Neural progenitor cell (in vitro differentiated cells): ENCODE data around the gene BAG1. TPM values are rescaled to one million over a fixed set of nuclear protein-coding genes. Genes with fewer than 3 reads are reported as not detected.

Source experiments
- DNase-seq: peaks from one replicate; pipeline ENCODE4 v3.0.0-alpha.2; 2016; ENCODE audit warnings: low spot score
- H2AFZ ChIP-seq: fragments of 200-600 bp; sonication (generic); replicated peaks from 2 replicates; pipeline ENCODE4 v1.6.1; 2016; ENCODE audit warnings: antibody characterized with exemption
- H3F3A ChIP-seq: fragments of 200-600 bp; sonication (generic); 2 replicates; pipeline ENCODE4 v1.6.1; 2016; ENCODE audit warnings: antibody characterized with exemption, low read depth
- H3K27ac ChIP-seq: fragments of 200-600 bp; sonication (generic); 2 replicates; pipeline ENCODE4 v1.5.1; 2016; ENCODE audit warnings: mild to moderate bottlenecking
- H3K27me3 ChIP-seq: fragments of 200-600 bp; sonication (generic); 2 replicates; pipeline ENCODE4 v1.6.1; 2016; ENCODE audit warnings: mild to moderate bottlenecking, moderate library complexity
- H3K36me3 ChIP-seq: fragments of 200-600 bp; sonication (generic); 2 replicates; pipeline ENCODE4 v1.5.1; 2016
- H3K4me1 ChIP-seq: fragments of 200-600 bp; sonication (generic); 2 replicates; pipeline ENCODE4 v1.6.1; 2016; ENCODE audit warnings: mixed run types
- H3K4me2 ChIP-seq: fragments of 200-600 bp; sonication (generic); 2 replicates; pipeline ENCODE4 v1.6.1; 2016
- H3K4me3 ChIP-seq: fragments of 200-600 bp; sonication (generic); 2 replicates; pipeline ENCODE4 v1.5.1; 2016
- H3K79me2 ChIP-seq: fragments of 200-600 bp; sonication (generic); 2 replicates; pipeline ENCODE4 v1.6.1; 2016; ENCODE audit warnings: low read depth
- H3K9ac ChIP-seq: fragments of 200-600 bp; sonication (generic); 2 replicates; pipeline ENCODE4 v1.6.1; 2016
- H3K9me3 ChIP-seq: fragments of 200-600 bp; sonication (generic); 2 replicates; pipeline ENCODE4 v1.5.1; 2016; ENCODE audit warnings: low read depth
- H4K20me1 ChIP-seq: fragments of 200-600 bp; sonication (generic); 2 replicates; pipeline ENCODE4 v1.6.1; 2016; ENCODE audit warnings: low read depth
- H3K27ac Mint-ChIP-seq: 3 replicates; pipeline ENCODE4 v1.8.0; 2021; ENCODE audit warnings: mixed read lengths
- H3K27me3 Mint-ChIP-seq: 2 replicates; pipeline ENCODE4 v1.8.0; 2022; ENCODE audit warnings: low read depth, mild to moderate bottlenecking, inconsistent platforms, moderate library complexity, mixed read lengths; ENCODE audit not compliant: insufficient read depth
- H3K36me3 Mint-ChIP-seq: 3 replicates; pipeline ENCODE4 v1.8.0; 2021; ENCODE audit warnings: mixed read lengths
- H3K4me1 Mint-ChIP-seq: 3 replicates; pipeline ENCODE4 v1.8.0; 2021; ENCODE audit warnings: mixed read lengths
- H3K4me3 Mint-ChIP-seq: 3 replicates; pipeline ENCODE4 v1.8.0; 2021; ENCODE audit warnings: mild to moderate bottlenecking, moderate library complexity, mixed read lengths
- H3K9me3 Mint-ChIP-seq: 3 replicates; pipeline ENCODE4 v1.8.0; 2020; ENCODE audit warnings: mixed read lengths
- CTCF ChIP-seq: fragments of 200-600 bp; sonication (generic); IDR thresholded peaks from 2 replicates; pipeline ENCODE4 v1.5.1; 2017; ENCODE audit warnings: antibody characterized with exemption, mild to moderate bottlenecking
- EZH2 ChIP-seq: fragments of 200-600 bp; sonication (generic); IDR thresholded peaks from 2 replicates; pipeline ENCODE4 v1.6.1; 2017; ENCODE audit warnings: antibody characterized with exemption, mild to moderate bottlenecking, moderate library complexity
- EZH2phosphoT487 ChIP-seq: fragments of 200-600 bp; sonication (generic); IDR thresholded peaks from 2 replicates; pipeline ENCODE4 v1.6.1; 2017; ENCODE audit warnings: antibody characterized with exemption
- total RNA-seq: library from RNA; depleted of rRNA; stranded (reverse); fragments of >200 nt; gene quantifications from 2 replicates; pipeline ENCODE4 v1.2.3, GENCODE V29; 2015; ENCODE audit warnings: low replicate concordance

The BAG1 gene
- total RNA-seq, 1 donor from 2014 or later, result 44.3 TPM

GRCh38 chr9:33225319-33226147 lies 39.0 kb downstream of the BAG1 start:
- Histone ChIP-seq H3K27ac (no peak overlapping the region), H3K79me2 (no peaks in the 10 kb centered on the region), H3K4me1 (no peaks in the 10 kb centered on the region), H2AFZ (no peak overlapping the region), H3K9ac (no peak overlapping the region), H3K36me3 (no peaks in the 10 kb centered on the region), H3K27me3 (no peaks in the 10 kb centered on the region), H3K9me3 (no peaks in the 10 kb centered on the region), H3K4me2 (no peak overlapping the region), H3F3A (no peaks in the 10 kb centered on the region), H3K4me3 (no peak overlapping the region), H4K20me1 (no peaks in the 10 kb centered on the region)
- Mint-ChIP-seq H3K9me3 (no peaks in the 10 kb centered on the region), H3K27ac (no peak overlapping the region), H3K4me3 (no peak overlapping the region), H3K36me3 (no peaks in the 10 kb centered on the region), H3K4me1 (no peaks in the 10 kb centered on the region), H3K27me3 (peaks cover 5% of the 10 kb centered on the region)
- no peak for TF ChIP-seq EZH2
- TF ChIP-seq EZH2phosphoT487, result no peak
- TF ChIP-seq CTCF, result peak; percentile 89
- DNase-seq, result peak; percentile 55

- Histone ChIP-seq H3K4me1 (no peaks in the 10 kb centered on the region), H3K9ac (no peak overlapping the region), H3K27ac (no peak overlapping the region), H3F3A (no peaks in the 10 kb centered on the region), H2AFZ (peak overlapping the region; percentile 69), H3K27me3 (no peaks in the 10 kb centered on the region), H3K4me2 (no peak overlapping the region), H4K20me1 (no peaks in the 10 kb centered on the region), H3K79me2 (no peaks in the 10 kb centered on the region), H3K4me3 (no peak overlapping the region), H3K36me3 (no peaks in the 10 kb centered on the region), H3K9me3 (no peaks in the 10 kb centered on the region)
- H3K9me3 Mint-ChIP-seq, result no peaks in the 10 kb centered on the region
- H3K27ac Mint-ChIP-seq, result no peak overlapping the region
- DNase-seq, result no peak
- TF ChIP-seq CTCF (peak; percentile 9), EZH2 (no peak)
- H3K4me1 Mint-ChIP-seq, result no peaks in the 10 kb centered on the region
- peaks cover 5% of the 10 kb centered on the region for H3K27me3 Mint-ChIP-seq
- H3K36me3 Mint-ChIP-seq, result no peaks in the 10 kb centered on the region
- no peak overlapping the region for H3K4me3 Mint-ChIP-seq
These were observed 40.8 kb downstream of the BAG1 start for GRCh38 chr9:33223696-33224095.

DNA sequence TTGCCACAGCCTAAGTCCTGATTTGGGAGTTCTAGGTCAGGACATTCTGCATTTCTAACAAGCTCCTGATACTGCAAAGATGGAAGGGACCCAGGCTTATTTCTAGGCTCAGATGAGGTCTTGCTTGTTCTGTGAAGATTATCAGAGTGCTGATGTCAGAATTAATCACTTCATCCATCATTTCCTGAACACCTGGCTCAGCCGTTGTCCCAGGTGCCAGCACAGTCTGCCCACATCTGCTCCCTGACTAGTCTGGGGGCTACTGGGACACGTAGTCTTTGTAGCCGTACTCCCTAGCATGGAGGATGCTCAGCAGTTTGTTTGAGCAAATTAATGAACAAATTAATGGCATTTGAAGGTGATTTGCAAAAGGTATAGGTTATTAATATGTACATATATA lies 42.5 kb downstream of the BAG1 start:
- H3K27ac ChIP-seq, result no peak overlapping the region
- no peak for DNase-seq
- H3K9ac ChIP-seq, result no peak overlapping the region
- no peaks in the 10 kb centered on the region for H3K4me1 ChIP-seq
- Mint-ChIP-seq H3K27me3 (peaks cover 6% of the 10 kb centered on the region), H3K36me3 (no peaks in the 10 kb centered on the region), H3K4me3 (no peak overlapping the region), H3K9me3 (no peaks in the 10 kb centered on the region), H3K4me1 (no peaks in the 10 kb centered on the region), H3K27ac (no peak overlapping the region)
- TF ChIP-seq EZH2 (no peak), EZH2phosphoT487 (no peak), CTCF (no peak)
- no peaks in the 10 kb centered on the region for H4K20me1 ChIP-seq
- no peak overlapping the region for H3K4me2 ChIP-seq
- no peaks in the 10 kb centered on the region for H3K9me3 ChIP-seq
- H3K27me3 ChIP-seq, result peaks cover 4% of the 10 kb centered on the region
- no peak overlapping the region for H3K4me3 ChIP-seq
- H2AFZ ChIP-seq, result no peak overlapping the region
- H3F3A ChIP-seq, result no peaks in the 10 kb centered on the region
- H3K79me2 ChIP-seq, result no peaks in the 10 kb centered on the region
- H3K36me3 ChIP-seq, result no peaks in the 10 kb centered on the region
